SK-N-SH treated with all-trans-retinoic acid at 6 μM for 48 hours (cell line): ENCODE results near the gene SLC6A6.

Experiments used
- ATAC-seq: fragments of 200-7000 bp; cut with Tn5 transposase; 3 replicates; pipeline ENCODE4 v1.9.1; 2020; ENCODE audit warnings: mild to moderate bottlenecking, moderate library complexity
- ARNTL ChIP-seq: fragments of 450-650 bp; formaldehyde crosslinking; IDR thresholded peaks from 2 replicates; pipeline ENCODE4 v1.5.0; 2020; ENCODE audit warnings: low read depth, mild to moderate bottlenecking, moderate library complexity, borderline replicate concordance
- BACH2 ChIP-seq: fragments of 250-450 bp; sonication (Bioruptor Pico); IDR thresholded peaks from 2 replicates; pipeline ENCODE4 v1.9.0; 2021; ENCODE audit warnings: mild to moderate bottlenecking, borderline replicate concordance
- CSDC2 ChIP-seq: fragments of 250-450 bp; sonication (Bioruptor Pico); IDR thresholded peaks from 2 replicates; pipeline ENCODE4 v1.5.0; 2020; ENCODE audit warnings: mild to moderate bottlenecking, moderate library complexity
- ESRRG ChIP-seq: fragments of 250-450 bp; sonication (Bioruptor Pico); IDR thresholded peaks from 2 replicates; pipeline ENCODE4 v1.6.1; 2021; ENCODE audit warnings: mild to moderate bottlenecking
- GLIS3 ChIP-seq: fragments of 250-450 bp; sonication (Bioruptor Pico); IDR thresholded peaks from 2 replicates; pipeline ENCODE4 v1.5.0; 2020; ENCODE audit warnings: mild to moderate bottlenecking, moderate library complexity
- ISL1 ChIP-seq: fragments of 250-450 bp; sonication (Bioruptor Pico); IDR thresholded peaks from 2 replicates; pipeline ENCODE4 v2.1.2; 2022; ENCODE audit warnings: mild to moderate bottlenecking, moderate library complexity
- OSR1 ChIP-seq: fragments of 250-450 bp; sonication (Bioruptor Pico); IDR thresholded peaks from 2 replicates; pipeline ENCODE4 v1.8.0; 2022; ENCODE audit warnings: moderate library complexity, mild to moderate bottlenecking, inconsistent platforms
- PPARA ChIP-seq: fragments of 250-450 bp; sonication (Bioruptor Pico); IDR thresholded peaks from 2 replicates; pipeline ENCODE4 v1.5.0; 2020; ENCODE audit warnings: mild to moderate bottlenecking, borderline replicate concordance
- RARB ChIP-seq: fragments of 250-450 bp; sonication (Bioruptor Pico); IDR thresholded peaks from 2 replicates; pipeline ENCODE4 v1.8.0; 2021; ENCODE audit warnings: mild to moderate bottlenecking, moderate library complexity
- SNAI2 ChIP-seq: fragments of 250-450 bp; sonication (Bioruptor Pico); IDR thresholded peaks from 2 replicates; pipeline ENCODE4 v1.5.0; 2020; ENCODE audit warnings: mild to moderate bottlenecking, moderate library complexity
- TCF4 ChIP-seq: fragments of 250-450 bp; sonication (Bioruptor Pico); IDR thresholded peaks from 2 replicates; pipeline ENCODE4 v1.8.0; 2021; ENCODE audit warnings: mild to moderate bottlenecking, moderate library complexity, borderline replicate concordance
- TOX ChIP-seq: fragments of 250-450 bp; sonication (Bioruptor Pico); IDR thresholded peaks from 2 replicates; pipeline ENCODE4 v1.8.0; 2021; ENCODE audit warnings: mild to moderate bottlenecking, moderate library complexity, borderline replicate concordance
- ZFP3 ChIP-seq: fragments of 250-450 bp; sonication (Bioruptor Pico); IDR thresholded peaks from 2 replicates; pipeline ENCODE4 v1.5.0; 2020; ENCODE audit warnings: mild to moderate bottlenecking, moderate library complexity
- ZNF565 ChIP-seq: fragments of 450-650 bp; formaldehyde crosslinking; conservative IDR thresholded peaks from 2 replicates; pipeline ENCODE4 v1.5.0; 2020; ENCODE audit warnings: low read depth, mild to moderate bottlenecking, moderate library complexity
- ZNF70 ChIP-seq: fragments of 450-650 bp; formaldehyde crosslinking; IDR thresholded peaks from 2 replicates; pipeline ENCODE4 v1.5.0; 2020; ENCODE audit warnings: mild to moderate bottlenecking, moderate library complexity
- ZNF8 ChIP-seq: fragments of 450-650 bp; formaldehyde crosslinking; IDR thresholded peaks from 2 replicates; pipeline ENCODE4 v1.5.0; 2020; ENCODE audit warnings: mild to moderate bottlenecking, moderate library complexity
- TF ChIP-seq, protein P1 (sequence below): fragments of 250-450 bp; sonication (Bioruptor Pico); IDR thresholded peaks from 2 replicates; pipeline ENCODE4 v1.5.1; 2020; ENCODE audit warnings: low read depth, mild to moderate bottlenecking, moderate library complexity
- TF ChIP-seq, protein P2 (sequence below): fragments of 250-450 bp; sonication (Bioruptor Pico); IDR thresholded peaks from 2 replicates; pipeline ENCODE4 v1.5.0; 2020; ENCODE audit warnings: mild to moderate bottlenecking, moderate library complexity
- TF ChIP-seq, protein P3 (sequence below): fragments of 250-450 bp; sonication (Bioruptor Pico); IDR thresholded peaks from 2 replicates; pipeline ENCODE4 v1.8.0; 2021; ENCODE audit warnings: low read depth, mild to moderate bottlenecking, moderate library complexity, borderline replicate concordance
- TF ChIP-seq, protein P4 (sequence below): fragments of 250-450 bp; sonication (Bioruptor Pico); IDR thresholded peaks from 2 replicates; pipeline ENCODE4 v1.5.1; 2021; ENCODE audit warnings: mild to moderate bottlenecking, moderate library complexity
- TF ChIP-seq, protein P5 (sequence below): fragments of 250-450 bp; sonication (Bioruptor Pico); IDR thresholded peaks from 2 replicates; pipeline ENCODE4 v1.8.0; 2020; ENCODE audit warnings: mild to moderate bottlenecking, moderate library complexity, borderline replicate concordance

SLC6A6 gene

DNA sequence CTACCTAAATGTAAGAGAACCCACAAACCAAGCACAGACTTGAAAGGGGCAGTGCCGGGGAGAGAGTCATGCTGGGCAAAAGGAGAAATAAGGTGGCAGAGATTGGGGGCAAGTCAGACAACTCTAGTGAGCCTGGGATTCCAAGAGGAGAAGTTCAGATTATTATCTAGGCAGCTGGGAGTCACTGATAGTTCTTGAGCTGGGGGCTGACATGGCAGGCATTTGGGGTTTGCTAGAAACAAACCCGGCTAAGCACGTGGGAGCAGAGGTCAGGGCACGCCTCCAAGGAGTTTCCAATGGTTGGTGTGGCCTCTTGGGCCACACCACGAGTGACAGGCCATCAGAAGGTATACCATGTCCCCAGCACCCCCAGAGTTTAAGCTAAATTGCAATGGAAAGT lies 27.6 kb downstream of the SLC6A6 start (continued):
- TF ChIP-seq TCF4 = no peak
- TF ChIP-seq ZNF70 = no peak
- no peak for TF ChIP-seq ISL1
- TF ChIP-seq ARNTL (CRISPR knock-in tag) = no peak
- TF ChIP-seq, all 23 proteins: peak for 0

DNA sequence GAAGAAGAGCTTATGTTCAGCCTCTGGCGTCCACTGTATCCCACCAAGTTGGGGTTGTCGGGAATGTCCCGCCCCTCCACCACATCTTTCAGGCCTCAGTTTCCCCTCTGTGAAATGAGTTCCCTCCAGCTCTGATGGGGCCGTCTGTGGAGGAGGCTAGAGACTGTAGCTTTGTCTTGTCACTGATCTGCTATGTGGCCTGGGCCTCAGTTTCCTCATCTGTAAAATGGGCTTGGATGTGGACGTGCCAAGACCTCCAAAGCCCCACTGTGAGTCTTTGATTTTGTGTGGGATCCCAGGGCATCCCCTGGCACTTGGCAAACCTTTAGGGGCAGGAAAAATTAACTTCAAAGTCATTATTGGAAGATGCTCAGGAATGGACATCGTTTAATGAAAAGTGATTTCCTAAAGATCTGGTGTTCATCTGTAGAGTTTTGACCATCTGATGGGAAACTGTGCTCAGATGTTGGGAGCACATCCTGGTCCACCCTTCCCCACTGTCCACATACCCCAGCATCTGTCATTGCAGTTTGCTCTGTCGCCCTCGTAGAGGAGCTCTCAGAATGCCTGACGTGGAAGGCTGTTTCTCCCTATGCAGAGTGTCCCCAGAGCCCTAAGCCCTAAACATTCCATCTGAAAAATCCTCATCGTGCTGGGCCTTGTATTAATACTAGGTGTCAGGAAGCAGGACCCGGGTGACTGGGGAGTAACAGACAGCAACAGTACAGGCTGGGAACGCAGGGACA lies 28.5 kb downstream of the SLC6A6 start:
- ATAC-seq = no peak
- TF ChIP-seq ZFP3 (CRISPR knock-in tag) = no peak
- TF ChIP-seq GLIS3 (CRISPR knock-in tag) = no peak
- no peak for TF ChIP-seq OSR1
- no peak for TF ChIP-seq ESRRG
- TF ChIP-seq, protein P1, sequence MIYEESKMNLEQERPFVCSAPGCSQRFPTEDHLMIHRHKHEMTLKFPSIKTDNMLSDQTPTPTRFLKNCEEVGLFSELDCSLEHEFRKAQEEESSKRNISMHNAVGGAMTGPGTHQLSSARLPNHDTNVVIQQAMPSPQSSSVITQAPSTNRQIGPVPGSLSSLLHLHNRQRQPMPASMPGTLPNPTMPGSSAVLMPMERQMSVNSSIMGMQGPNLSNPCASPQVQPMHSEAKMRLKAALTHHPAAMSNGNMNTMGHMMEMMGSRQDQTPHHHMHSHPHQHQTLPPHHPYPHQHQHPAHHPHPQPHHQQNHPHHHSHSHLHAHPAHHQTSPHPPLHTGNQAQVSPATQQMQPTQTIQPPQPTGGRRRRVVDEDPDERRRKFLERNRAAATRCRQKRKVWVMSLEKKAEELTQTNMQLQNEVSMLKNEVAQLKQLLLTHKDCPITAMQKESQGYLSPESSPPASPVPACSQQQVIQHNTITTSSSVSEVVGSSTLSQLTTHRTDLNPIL (CRISPR knock-in tag) = no peak
- no peak for TF ChIP-seq TCF4
- TF ChIP-seq, protein P2, sequence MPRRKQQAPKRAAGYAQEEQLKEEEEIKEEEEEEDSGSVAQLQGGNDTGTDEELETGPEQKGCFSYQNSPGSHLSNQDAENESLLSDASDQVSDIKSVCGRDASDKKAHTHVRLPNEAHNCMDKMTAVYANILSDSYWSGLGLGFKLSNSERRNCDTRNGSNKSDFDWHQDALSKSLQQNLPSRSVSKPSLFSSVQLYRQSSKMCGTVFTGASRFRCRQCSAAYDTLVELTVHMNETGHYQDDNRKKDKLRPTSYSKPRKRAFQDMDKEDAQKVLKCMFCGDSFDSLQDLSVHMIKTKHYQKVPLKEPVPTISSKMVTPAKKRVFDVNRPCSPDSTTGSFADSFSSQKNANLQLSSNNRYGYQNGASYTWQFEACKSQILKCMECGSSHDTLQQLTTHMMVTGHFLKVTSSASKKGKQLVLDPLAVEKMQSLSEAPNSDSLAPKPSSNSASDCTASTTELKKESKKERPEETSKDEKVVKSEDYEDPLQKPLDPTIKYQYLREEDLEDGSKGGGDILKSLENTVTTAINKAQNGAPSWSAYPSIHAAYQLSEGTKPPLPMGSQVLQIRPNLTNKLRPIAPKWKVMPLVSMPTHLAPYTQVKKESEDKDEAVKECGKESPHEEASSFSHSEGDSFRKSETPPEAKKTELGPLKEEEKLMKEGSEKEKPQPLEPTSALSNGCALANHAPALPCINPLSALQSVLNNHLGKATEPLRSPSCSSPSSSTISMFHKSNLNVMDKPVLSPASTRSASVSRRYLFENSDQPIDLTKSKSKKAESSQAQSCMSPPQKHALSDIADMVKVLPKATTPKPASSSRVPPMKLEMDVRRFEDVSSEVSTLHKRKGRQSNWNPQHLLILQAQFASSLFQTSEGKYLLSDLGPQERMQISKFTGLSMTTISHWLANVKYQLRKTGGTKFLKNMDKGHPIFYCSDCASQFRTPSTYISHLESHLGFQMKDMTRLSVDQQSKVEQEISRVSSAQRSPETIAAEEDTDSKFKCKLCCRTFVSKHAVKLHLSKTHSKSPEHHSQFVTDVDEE (CRISPR knock-in tag) = no peak
- TF ChIP-seq ZNF70 = no peak
- TF ChIP-seq SNAI2 (CRISPR knock-in tag) = no peak
- TF ChIP-seq, protein P3, sequence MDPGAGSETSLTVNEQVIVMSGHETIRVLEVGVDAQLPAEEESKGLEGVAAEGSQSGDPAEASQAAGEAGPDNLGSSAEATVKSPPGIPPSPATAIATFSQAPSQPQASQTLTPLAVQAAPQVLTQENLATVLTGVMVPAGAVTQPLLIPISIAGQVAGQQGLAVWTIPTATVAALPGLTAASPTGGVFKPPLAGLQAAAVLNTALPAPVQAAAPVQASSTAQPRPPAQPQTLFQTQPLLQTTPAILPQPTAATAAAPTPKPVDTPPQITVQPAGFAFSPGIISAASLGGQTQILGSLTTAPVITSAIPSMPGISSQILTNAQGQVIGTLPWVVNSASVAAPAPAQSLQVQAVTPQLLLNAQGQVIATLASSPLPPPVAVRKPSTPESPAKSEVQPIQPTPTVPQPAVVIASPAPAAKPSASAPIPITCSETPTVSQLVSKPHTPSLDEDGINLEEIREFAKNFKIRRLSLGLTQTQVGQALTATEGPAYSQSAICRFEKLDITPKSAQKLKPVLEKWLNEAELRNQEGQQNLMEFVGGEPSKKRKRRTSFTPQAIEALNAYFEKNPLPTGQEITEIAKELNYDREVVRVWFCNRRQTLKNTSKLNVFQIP (CRISPR knock-in tag) = no peak

DNA sequence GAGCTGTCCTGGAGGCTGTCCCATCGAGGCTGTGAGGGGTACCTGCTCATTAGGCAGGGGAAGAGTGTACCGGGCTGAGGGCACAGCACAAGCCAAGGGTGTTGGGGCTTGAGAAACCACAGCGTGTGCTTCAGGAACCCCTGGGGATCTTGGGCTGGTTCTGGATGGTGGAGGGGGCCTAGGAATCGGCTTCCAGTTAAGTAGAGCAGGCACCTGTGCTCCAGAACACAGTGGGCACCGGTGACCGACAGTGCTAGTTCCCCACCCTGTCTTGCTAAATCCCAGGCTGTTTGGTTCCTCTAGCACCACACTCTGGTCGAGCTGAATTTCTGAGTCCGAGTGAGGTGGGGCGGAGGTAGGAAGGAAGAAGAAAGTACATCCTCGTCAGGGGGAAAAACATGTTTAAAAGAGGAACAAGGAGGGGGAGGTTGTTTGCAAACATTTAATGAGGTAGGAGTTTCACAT lies 29.1 kb downstream of the SLC6A6 start:
- TF ChIP-seq, protein P3 (CRISPR knock-in tag) = no peak
- no peak for TF ChIP-seq ZNF70
- TF ChIP-seq, protein P4, sequence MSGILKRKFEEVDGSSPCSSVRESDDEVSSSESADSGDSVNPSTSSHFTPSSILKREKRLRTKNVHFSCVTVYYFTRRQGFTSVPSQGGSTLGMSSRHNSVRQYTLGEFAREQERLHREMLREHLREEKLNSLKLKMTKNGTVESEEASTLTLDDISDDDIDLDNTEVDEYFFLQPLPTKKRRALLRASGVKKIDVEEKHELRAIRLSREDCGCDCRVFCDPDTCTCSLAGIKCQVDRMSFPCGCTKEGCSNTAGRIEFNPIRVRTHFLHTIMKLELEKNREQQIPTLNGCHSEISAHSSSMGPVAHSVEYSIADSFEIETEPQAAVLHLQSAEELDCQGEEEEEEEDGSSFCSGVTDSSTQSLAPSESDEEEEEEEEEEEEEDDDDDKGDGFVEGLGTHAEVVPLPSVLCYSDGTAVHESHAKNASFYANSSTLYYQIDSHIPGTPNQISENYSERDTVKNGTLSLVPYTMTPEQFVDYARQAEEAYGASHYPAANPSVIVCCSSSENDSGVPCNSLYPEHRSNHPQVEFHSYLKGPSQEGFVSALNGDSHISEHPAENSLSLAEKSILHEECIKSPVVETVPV (CRISPR knock-in tag) = no peak
- no peak for TF ChIP-seq ZFP3 (CRISPR knock-in tag)
- TF ChIP-seq ESRRG = no peak
- TF ChIP-seq, protein P1 (CRISPR knock-in tag) = no peak
- TF ChIP-seq, protein P5, sequence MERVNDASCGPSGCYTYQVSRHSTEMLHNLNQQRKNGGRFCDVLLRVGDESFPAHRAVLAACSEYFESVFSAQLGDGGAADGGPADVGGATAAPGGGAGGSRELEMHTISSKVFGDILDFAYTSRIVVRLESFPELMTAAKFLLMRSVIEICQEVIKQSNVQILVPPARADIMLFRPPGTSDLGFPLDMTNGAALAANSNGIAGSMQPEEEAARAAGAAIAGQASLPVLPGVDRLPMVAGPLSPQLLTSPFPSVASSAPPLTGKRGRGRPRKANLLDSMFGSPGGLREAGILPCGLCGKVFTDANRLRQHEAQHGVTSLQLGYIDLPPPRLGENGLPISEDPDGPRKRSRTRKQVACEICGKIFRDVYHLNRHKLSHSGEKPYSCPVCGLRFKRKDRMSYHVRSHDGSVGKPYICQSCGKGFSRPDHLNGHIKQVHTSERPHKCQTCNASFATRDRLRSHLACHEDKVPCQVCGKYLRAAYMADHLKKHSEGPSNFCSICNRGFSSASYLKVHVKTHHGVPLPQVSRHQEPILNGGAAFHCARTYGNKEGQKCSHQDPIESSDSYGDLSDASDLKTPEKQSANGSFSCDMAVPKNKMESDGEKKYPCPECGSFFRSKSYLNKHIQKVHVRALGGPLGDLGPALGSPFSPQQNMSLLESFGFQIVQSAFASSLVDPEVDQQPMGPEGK (CRISPR knock-in tag) = no peak
- TF ChIP-seq ZNF565 = no peak
- no peak for TF ChIP-seq BACH2
- TF ChIP-seq RARB = no peak
- TF ChIP-seq PPARA (CRISPR knock-in tag) = no peak
- TF ChIP-seq ZNF8 (CRISPR knock-in tag) = no peak
- no peak for TF ChIP-seq CSDC2
- TF ChIP-seq ARNTL (CRISPR knock-in tag) = no peak
- no peak for TF ChIP-seq TCF4
- TF ChIP-seq GLIS3 (CRISPR knock-in tag) = no peak
- no peak for TF ChIP-seq TOX (CRISPR knock-in tag)
- no peak for ATAC-seq
